ENCODE results near the gene P2RX3. TPM values are rescaled to one million over a fixed set of nuclear protein-coding genes. Genes with fewer than 3 reads are reported as not detected.
A peak's percentile ranks its signal among the peaks of the same experiment; 100 is the strongest.

The P2RX3 gene
- total RNA-seq, 1 experiment from 2014 or later: 0.15 TPM

GRCh38 chr11:57309106-57310059 is 28.8 kb upstream of the P2RX3 start:
- Mint-ChIP-seq H3K27me3 (ENCODE audit: low read depth) (no peaks in the 10 kb centered on the region), H3K4me3 (peak overlapping the region in 1 of 2 experiments; percentile 10; a peak in 1 of 5 replicates), H3K36me3 (ENCODE audit: insufficient read depth in 1 of 3, low read depth in 3 of 3) (peaks cover 35 to 59% (median 41%) of the 10 kb centered on the region in 3 experiments), H3K27ac (peak overlapping the region; percentile 48 to 87 (median 60); a peak in 4 of 7 replicates), H3K9me3 (no peaks in the 10 kb centered on the region), H3K4me1 (peaks cover 24 to 29% of the 10 kb centered on the region in 2 experiments)
- H3K79me1 ChIP-seq (ENCODE audit: insufficient read depth, low read depth, low read length, poor library complexity, severe bottlenecking): no peaks in the 10 kb centered on the region
- TF ChIP-seq CTCF (conservative IDR thresholded peaks at IDR 0.05): no peak
- no peak overlapping the region for H2AFZ ChIP-seq (ENCODE audit: low read length)
- H2BK120ac ChIP-seq (ENCODE audit: low read depth, low read length, poor library complexity, severe bottlenecking): no peak overlapping the region
- H3K9me3 ChIP-seq (ENCODE audit: control insufficient read depth, low read depth, low read length): no peaks in the 10 kb centered on the region
- WGBS (ENCODE audit: extremely low coverage, insufficient read length, low lambda C conversion rate): no CpG with 5 or more reads among the region's 24 CpGs
- H4K20me1 ChIP-seq (ENCODE audit: control insufficient read depth, insufficient read depth, insufficient read length): no peaks in the 10 kb centered on the region
- H3K9ac ChIP-seq (ENCODE audit: extremely low read depth, insufficient read length, low read length): no peak overlapping the region
- no peak overlapping the region for H3K23ac ChIP-seq (ENCODE audit: insufficient read length, low read depth, low read length)
- peaks cover 6% of the 10 kb centered on the region for H3K23me2 ChIP-seq (ENCODE audit: insufficient read length, low read depth, low read length, poor library complexity, severe bottlenecking)
- no peaks in the 10 kb centered on the region for H3K27me3 ChIP-seq (ENCODE audit: insufficient read depth, low read length)
- H3K4me1 ChIP-seq (ENCODE audit: insufficient read depth, low read length): peaks cover 9% of the 10 kb centered on the region
- no peak overlapping the region for H2BK20ac ChIP-seq (ENCODE audit: low read depth, low read length, poor library complexity, severe bottlenecking)
- H3K4ac ChIP-seq (ENCODE audit: low read depth, low read length): no peak overlapping the region
- H3K79me2 ChIP-seq (ENCODE audit: insufficient read depth, low read length): peaks cover 9% of the 10 kb centered on the region; the same call in 1 of the 2 replicates
- no peak overlapping the region for H2AK5ac ChIP-seq (ENCODE audit: insufficient read length, low read length)
- H3K18ac ChIP-seq (ENCODE audit: insufficient read length, low read depth, low read length): no peak overlapping the region
- H3K14ac ChIP-seq (ENCODE audit: insufficient read depth, low read length): no peak overlapping the region
- H3K56ac ChIP-seq (ENCODE audit: insufficient read length, low read depth, low read length): no peak overlapping the region
- no peak overlapping the region for H2BK12ac ChIP-seq (ENCODE audit: insufficient read length, low read depth, low read length)
- no peak overlapping the region for H3K4me2 ChIP-seq (ENCODE audit: insufficient read depth, insufficient read length, low read length)
- no peak overlapping the region for H4K8ac ChIP-seq (replicated peaks; ENCODE audit: insufficient read length, low read depth, low read length)
- no peak overlapping the region for H3K27ac ChIP-seq (ENCODE audit: insufficient read length, low read depth, low read length)
- H4K5ac ChIP-seq (ENCODE audit: insufficient read length, low read depth, low read length): no peak overlapping the region
- H2BK15ac ChIP-seq (ENCODE audit: low read depth, low read length): no peak overlapping the region
- no peak overlapping the region for H2BK5ac ChIP-seq (ENCODE audit: insufficient read length, low read length)
- H3T11ph ChIP-seq (ENCODE audit: low read length): no peak overlapping the region
- DNase-seq: no peak
- no peak overlapping the region for H4K91ac ChIP-seq (ENCODE audit: insufficient read length, low read depth, low read length)

All from H9 (cell line).